ENCODE data around the gene SERP2.

SERP2 gene

GRCh38 chr13:44347949-44348348, 25.7 kb upstream of the SERP2 start:
- Histone ChIP-seq H3K27ac (ENCODE audit: extremely low read depth, low read depth, low read length) (no peak overlapping the region), H3K9me3 (ENCODE audit: control insufficient read depth, insufficient read depth, low read depth, low read length) (no peaks in the 10 kb centered on the region), H3K36me3 (ENCODE audit: control insufficient read depth in 2 of 2, insufficient read depth in 1 of 2, low read length in 2 of 2) (no peaks in the 10 kb centered on the region), H3K4me3 (ENCODE audit: low read depth, low read length) (no peak overlapping the region), H3K4me1 (ENCODE audit: control insufficient read depth, insufficient read depth, low read length) (no peaks in the 10 kb centered on the region)
- ChIA-PET CTCF (no interaction called here), POLR2A (no interaction called here)
- TF ChIP-seq ZNF518A (tag by site-specific recombination; conservative IDR thresholded peaks at IDR 0.05; ENCODE audit: low read depth) = no peak

- Histone ChIP-seq H3K36me3 (ENCODE audit: control insufficient read depth in 2 of 2, insufficient read depth in 1 of 2, low read length in 2 of 2) (no peaks in the 10 kb centered on the region), H3K27ac (ENCODE audit: extremely low read depth, low read depth, low read length) (no peak overlapping the region), H3K4me1 (ENCODE audit: control insufficient read depth, insufficient read depth, low read length) (no peaks in the 10 kb centered on the region), H3K4me3 (ENCODE audit: low read depth, low read length) (no peak overlapping the region), H3K9me3 (ENCODE audit: control insufficient read depth, insufficient read depth, low read depth, low read length) (no peaks in the 10 kb centered on the region)
- ChIA-PET POLR2A (no interaction called here), CTCF (no interaction called here)
- no peak for TF ChIP-seq ZBTB10 (tag by site-specific recombination; IDR thresholded peaks at IDR 0.05)
- TF ChIP-seq ZNF302 (tag by site-specific recombination; IDR thresholded peaks at IDR 0.05; ENCODE audit: low read depth) = no peak
- TF ChIP-seq ZNF610 (tag by site-specific recombination; IDR thresholded peaks at IDR 0.05; ENCODE audit: borderline replicate concordance) = no peak
- no peak for TF ChIP-seq ZBTB6 (tag by site-specific recombination; IDR thresholded peaks at IDR 0.05)
- no peak for TF ChIP-seq KLF1 (tag by site-specific recombination; IDR thresholded peaks at IDR 0.05)
Observed at GRCh38 chr13:44350775-44351504, 22.7 kb upstream of the SERP2 start.

GRCh38 chr13:44351505-44351854, 22.1 kb upstream of the SERP2 start:
- H3K27ac ChIP-seq (ENCODE audit: extremely low read depth, low read depth, low read length) = no peak overlapping the region
- ChIA-PET POLR2A (interaction anchor here (1.0 kb wide), 1 partner anchor 85 kb away, joined by 4 read pairs; no protein-coding TSS in a partner anchor), CTCF (no interaction called here)
- TF ChIP-seq ZNF621 (tag by site-specific recombination; IDR thresholded peaks at IDR 0.05) (no peak), ZNF514 (tag by site-specific recombination; IDR thresholded peaks at IDR 0.05) (no peak), ZSCAN5A (tag by site-specific recombination; IDR thresholded peaks at IDR 0.05) (no peak), ZBTB1 (tag by site-specific recombination; IDR thresholded peaks at IDR 0.05) (no peak)
- no peaks in the 10 kb centered on the region for H3K9me3 ChIP-seq (ENCODE audit: control insufficient read depth, insufficient read depth, low read depth, low read length)
- no peaks in the 10 kb centered on the region for H3K4me1 ChIP-seq (ENCODE audit: control insufficient read depth, insufficient read depth, low read length)
- no peak overlapping the region for H3K4me3 ChIP-seq (ENCODE audit: low read depth, low read length)
- H3K36me3 ChIP-seq (ENCODE audit: control insufficient read depth in 2 of 2, insufficient read depth in 1 of 2, low read length in 2 of 2) = no peaks in the 10 kb centered on the region

Data from HEK293 (cell line).